SK-N-MC (cell line): ENCODE data around the gene LIPA.

ENCODE experiments used
- DNase-seq: peaks from one replicate; pipeline ENCODE4 v3.0.0-alpha.2; 2011; ENCODE audit warnings: low read depth, low spot score
- H3K27ac ChIP-seq: fragments of 200-600 bp; sonication (generic); 2 replicates; pipeline ENCODE4 v1.5.1; 2016; ENCODE audit warnings: mixed run types
- H3K36me3 ChIP-seq: fragments of 200-600 bp; sonication (generic); 2 replicates; pipeline ENCODE4 v1.6.1; 2017; ENCODE audit warnings: antibody characterized with exemption, low read length, mixed read lengths; ENCODE audit not compliant: insufficient read depth
- H3K4me3 ChIP-seq: fragments of 200-600 bp; sonication (generic); 2 replicates; pipeline ENCODE4 v1.5.1; 2016
- H3K9ac ChIP-seq: fragments of 200-600 bp; sonication (generic); 2 replicates; pipeline ENCODE4 v1.8.0; 2017; ENCODE audit warnings: mixed run types, mixed read lengths; ENCODE audit not compliant: insufficient read length
- H3K9me3 ChIP-seq: fragments of 200-600 bp; sonication (generic); 2 replicates; pipeline ENCODE4 v1.6.1; 2017; ENCODE audit warnings: low read depth, mild to moderate bottlenecking, antibody characterized with exemption, low read length, moderate library complexity, mixed read lengths
- EZH2 ChIP-seq: fragments of 200-600 bp; sonication (generic); IDR thresholded peaks from one replicate; pipeline ENCODE4 v1.6.1; 2017; ENCODE audit warnings: antibody characterized with exemption
- FOXP2 ChIP-seq: optimal IDR thresholded peaks from 2 replicates; pipeline ENCODE3; 2011; ENCODE audit warnings: mild to moderate bottlenecking, moderate library complexity; ENCODE audit not compliant: insufficient read depth; ENCODE audit errors: extremely low read length, control extremely low read depth
- POLR2AphosphoS5 ChIP-seq: IDR thresholded peaks from 2 replicates; pipeline ENCODE4 v1.6.1; 2012; ENCODE audit warnings: mild to moderate bottlenecking, low read depth, low read length, borderline replicate concordance

Gene LIPA

DNA sequence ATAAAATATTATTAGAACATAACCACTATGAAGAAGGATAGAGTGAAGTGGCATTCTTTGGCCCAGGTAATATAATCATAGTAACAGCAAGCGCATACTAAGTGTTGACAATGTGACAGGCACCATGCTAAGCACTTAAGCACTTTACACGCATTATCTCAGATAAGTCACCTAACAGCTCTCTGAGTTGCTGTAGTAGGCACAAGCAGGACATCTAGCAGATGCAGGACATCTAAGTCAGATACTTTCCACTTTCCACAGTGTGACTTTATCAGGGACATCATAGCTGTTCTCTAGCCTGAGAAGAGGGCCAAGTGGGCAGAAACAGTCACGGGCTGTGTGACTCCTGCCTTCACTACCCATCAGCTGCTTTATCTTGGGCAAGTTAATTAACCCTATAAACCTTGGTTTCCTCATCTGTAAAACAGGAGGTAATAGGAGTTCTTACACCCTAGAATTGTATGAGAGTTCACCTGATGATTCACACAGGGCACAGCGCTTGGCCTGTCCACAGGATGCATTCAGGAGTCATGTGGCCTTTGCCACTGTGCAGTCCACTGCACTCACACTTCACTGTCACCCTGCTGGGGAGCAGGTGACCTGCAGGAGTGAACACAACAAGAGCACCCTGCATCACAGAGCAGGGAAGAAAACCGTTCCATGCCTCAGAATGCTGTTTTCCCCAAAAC is 12.5 kb downstream of the LIPA start:
- no peak overlapping the region for H3K4me3 ChIP-seq
- no peaks in the 10 kb centered on the region for H3K36me3 ChIP-seq
- H3K9me3 ChIP-seq = no peaks in the 10 kb centered on the region
- no peak overlapping the region for H3K27ac ChIP-seq
- DNase-seq = no peak
- H3K9ac ChIP-seq = no peak overlapping the region
- no peak for TF ChIP-seq FOXP2
- no peak for TF ChIP-seq POLR2AphosphoS5
- no peak for TF ChIP-seq EZH2

DNA sequence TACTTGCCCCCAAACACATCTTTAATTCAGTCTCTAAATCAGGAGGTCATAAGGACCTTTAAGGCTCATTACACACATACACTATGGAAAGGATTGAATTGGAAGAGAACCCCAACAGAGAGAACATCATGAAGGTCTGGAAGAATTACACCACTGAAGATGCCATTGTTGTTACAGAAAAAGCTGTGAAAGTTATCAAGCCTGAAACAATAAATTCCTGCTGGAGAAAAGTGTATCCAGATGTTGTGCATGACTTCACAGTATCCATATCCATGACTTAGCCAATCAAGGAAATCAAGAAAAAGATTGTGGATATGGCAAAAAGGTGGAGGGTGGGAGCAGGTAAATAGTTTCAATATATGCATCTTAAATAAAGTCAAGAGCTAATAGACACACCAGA is 13.7 kb downstream of the LIPA start:
- H3K27ac ChIP-seq = no peak overlapping the region
- no peak overlapping the region for H3K4me3 ChIP-seq
- no peaks in the 10 kb centered on the region for H3K36me3 ChIP-seq
- no peaks in the 10 kb centered on the region for H3K9me3 ChIP-seq
- H3K9ac ChIP-seq = no peak overlapping the region
- TF ChIP-seq FOXP2 (no peak), POLR2AphosphoS5 (no peak), EZH2 (no peak)
- DNase-seq = no peak

GRCh38 chr10:89236226-89236797 is 15.3 kb downstream of the LIPA start:
- no peak for DNase-seq
- no peak for TF ChIP-seq POLR2AphosphoS5
- TF ChIP-seq EZH2 = no peak
- TF ChIP-seq FOXP2 = no peak
- Histone ChIP-seq H3K4me3 (peak overlapping the region; percentile 18; the same call in 1 of the 2 replicates), H3K9me3 (no peaks in the 10 kb centered on the region), H3K36me3 (no peaks in the 10 kb centered on the region), H3K27ac (peak overlapping the region; percentile 67; the same call in 1 of the 2 replicates), H3K9ac (no peak overlapping the region)

- Histone ChIP-seq H3K9ac (no peak overlapping the region), H3K27ac (no peak overlapping the region; the same call in 1 of the 2 replicates), H3K36me3 (no peaks in the 10 kb centered on the region), H3K4me3 (no peak overlapping the region; the same call in 1 of the 2 replicates), H3K9me3 (no peaks in the 10 kb centered on the region)
- no peak for DNase-seq
- TF ChIP-seq FOXP2 = no peak
- TF ChIP-seq EZH2 = no peak
- no peak for TF ChIP-seq POLR2AphosphoS5
Measured at GRCh38 chr10:89235073-89235798, 16.3 kb downstream of the LIPA start.

GRCh38 chr10:89233033-89233432 is 18.5 kb downstream of the LIPA start:
- Histone ChIP-seq H3K36me3 (no peaks in the 10 kb centered on the region), H3K27ac (no peak overlapping the region), H3K9me3 (no peaks in the 10 kb centered on the region)

GRCh38 chr10:89228962-89229361 is 22.6 kb downstream of the LIPA start:
- Histone ChIP-seq H3K9me3 (no peaks in the 10 kb centered on the region), H3K27ac (no peak overlapping the region), H3K36me3 (no peaks in the 10 kb centered on the region), H3K9ac (no peak overlapping the region), H3K4me3 (no peak overlapping the region)
- no peak for TF ChIP-seq POLR2AphosphoS5
- no peak for TF ChIP-seq EZH2
- TF ChIP-seq FOXP2 = no peak
- no peak for DNase-seq

More at GRCh38 chr10:89233033-89233432, 18.5 kb downstream of the LIPA start:
- Histone ChIP-seq H3K4me3 (no peak overlapping the region), H3K9ac (no peak overlapping the region)
- no peak for DNase-seq
- no peak for TF ChIP-seq EZH2
- TF ChIP-seq POLR2AphosphoS5 = no peak
- no peak for TF ChIP-seq FOXP2

- Histone ChIP-seq H3K36me3 (no peaks in the 10 kb centered on the region), H3K4me3 (no peak overlapping the region), H3K9ac (no peak overlapping the region), H3K27ac (no peak overlapping the region), H3K9me3 (no peaks in the 10 kb centered on the region)
- no peak for DNase-seq
- TF ChIP-seq EZH2 = no peak
- no peak for TF ChIP-seq POLR2AphosphoS5
- no peak for TF ChIP-seq FOXP2
Measured at GRCh38 chr10:89228146-89228545, 23.4 kb downstream of the LIPA start.

DNA sequence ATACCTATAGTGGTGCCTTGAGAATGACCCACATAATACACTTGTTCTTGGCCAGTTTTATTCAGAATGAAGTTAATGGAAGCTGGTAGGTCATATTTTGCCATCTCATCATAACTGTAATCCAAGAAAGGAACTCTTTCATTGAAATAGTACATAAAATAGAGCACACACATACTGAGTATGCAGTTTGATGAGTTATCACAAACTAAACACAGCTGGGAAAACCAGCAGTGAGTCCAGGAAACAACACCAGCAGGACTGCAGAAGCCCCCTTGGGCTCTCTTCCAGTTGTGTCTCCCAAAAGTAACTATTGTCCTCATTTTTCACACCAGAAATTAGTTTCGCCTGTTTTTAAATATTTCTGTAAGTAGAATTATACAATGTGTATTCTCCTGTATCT is 24.7 kb downstream of the LIPA start:
- Histone ChIP-seq H3K9me3 (no peaks in the 10 kb centered on the region), H3K9ac (no peak overlapping the region), H3K4me3 (no peak overlapping the region), H3K36me3 (no peaks in the 10 kb centered on the region), H3K27ac (no peak overlapping the region)
- DNase-seq = no peak
- TF ChIP-seq EZH2 (no peak), FOXP2 (no peak), POLR2AphosphoS5 (no peak)
